ENCODE results near the gene JUP. TPM values are rescaled to one million over a fixed set of nuclear protein-coding genes. Genes with fewer than 3 reads are reported as not detected.

JUP gene
- total and polyA plus RNA-seq, 2 of the 13 experiments (the other 11 are each of a cell fraction or from before 2014, with no cell fraction given) = 12.1 to 20.6 TPM

- Histone ChIP-seq H3K79me2 (ENCODE audit: insufficient read depth, low read length) (no peaks in the 10 kb centered on the region), H3K27me3 (ENCODE audit: control insufficient read depth in 1 of 2, insufficient read depth in 2 of 2, low read length in 2 of 2) (no peaks in the 10 kb centered on the region; a peak in 1 of 5 replicates), H2AFZ (ENCODE audit: low read length) (no peak overlapping the region), H3K4me3 (replicated peaks in 1 of 3; ENCODE audit: insufficient read depth in 1 of 3, low read depth in 2 of 3, low read length in 3 of 3) (no peak overlapping the region), H3K36me3 (replicated peaks in 1 of 2; ENCODE audit: control insufficient read depth in 1 of 2, insufficient read depth in 2 of 2, low read length in 2 of 2) (peaks cover 2 to 10% of the 10 kb centered on the region in 2 experiments; a peak in 3 of 5 replicates), H3K9ac (ENCODE audit: insufficient read depth, low read depth, low read length) (no peak overlapping the region), H3K4me2 (ENCODE audit: low read depth, low read length) (no peak overlapping the region), H3K27ac (ENCODE audit: extremely low read length, insufficient read depth, low read length) (no peak overlapping the region), H3K9me3 (ENCODE audit: low read length) (no peaks in the 10 kb centered on the region), H4K20me1 (ENCODE audit: insufficient read depth, low read length) (no peaks in the 10 kb centered on the region), H3K4me1 (ENCODE audit: insufficient read depth, low read length) (peaks cover 40% of the 10 kb centered on the region)
- in situ Hi-C loops (cut with HindIII; ENCODE audit: extremely low pct_ligation_motif_present, low pct_unique_long_range_greater_than_20kb) (no loop called here), intact Hi-C loops (cut with micrococcal nuclease; ENCODE audit: unreplicated experiment) (no loop called here)
- CTCF ChIA-PET (ENCODE audit: low intra/inter-chr PET ratio, low total read pairs) = no interaction called here
- POLR2A ChIA-PET = interaction anchor here (1.2 to 2.7 kb wide), 5 partner anchors 14 to 62 kb away, joined by 3 to 25 read pairs (median 8); partner anchors contain the start of genes EIF1 and JUP
- FAIRE-seq (no peak), ATAC-seq (no peak), DNase-seq (ENCODE audit: low spot score) (no peak)
- TF ChIP-seq ZNF572 (CRISPR knock-in tag; IDR thresholded peaks at IDR 0.05) = no peak
- no peak for TF ChIP-seq MAZ (IDR thresholded peaks at IDR 0.05; ENCODE audit: borderline replicate concordance, low read depth, low read length)
- no peak for TF ChIP-seq MAZ (CRISPR knock-in tag; IDR thresholded peaks at IDR 0.05; ENCODE audit: low read depth)
- TF ChIP-seq FUBP1 (CRISPR knock-in tag; IDR thresholded peaks at IDR 0.05; ENCODE audit: borderline replicate concordance) = 0 out of 2 replicates have a peak, but pooled peaks have one; percentile 47
- TF ChIP-seq POLR2AphosphoS2 (IDR thresholded peaks at IDR 0.05; ENCODE audit: low read depth, low read length) = no peak
- no peak for TF ChIP-seq ZNF597 (CRISPR knock-in tag; IDR thresholded peaks at IDR 0.05)
- TF ChIP-seq ZNF790 (CRISPR knock-in tag; IDR thresholded peaks at IDR 0.05; ENCODE audit: borderline replicate concordance) = no peak
- peak; percentile 38; the same call in 1 of the 2 replicates for TF ChIP-seq ZNF598 (CRISPR knock-in tag; IDR thresholded peaks at IDR 0.05; ENCODE audit: borderline replicate concordance)
- 79% methylated on average over 4 of the region's 4 CpGs for WGBS (ENCODE audit: low lambda C conversion rate)
- BruUV-seq (replicated peaks) = no TSS peak
Measured at GRCh38 chr17:41750862-41751261, 35.6 kb downstream of the JUP start.
